ENCODE results near the gene SLC22A23. TPM values are rescaled to one million over a fixed set of nuclear protein-coding genes. Genes with fewer than 3 reads are reported as not detected.

SLC22A23 gene
- total RNA-seq, 3 donors from 2014 or later = 61.5 to 160 (median 74.7) TPM

- Histone ChIP-seq H3K9me3 (no peaks in the 10 kb centered on the region), H3K4me1 (ENCODE audit: low read depth) (no peaks in the 10 kb centered on the region), H3K4me3 (no peak overlapping the region), H3K36me3 (ENCODE audit: low read depth) (no peaks in the 10 kb centered on the region)
- no peak for TF ChIP-seq CTCF (IDR thresholded peaks at IDR 0.05)
- DNase-seq (no peak), ATAC-seq (no peak)
- intact Hi-C loops (cut with DNase I, micrococcal nuclease) = no loop called here
These were observed 33.8 kb upstream of the SLC22A23 start for GRCh38 chr6:3490625-3490980.

- Histone ChIP-seq H3K4me3 (no peak overlapping the region), H3K9me3 (no peaks in the 10 kb centered on the region), H3K36me3 (ENCODE audit: low read depth) (no peaks in the 10 kb centered on the region), H3K4me1 (ENCODE audit: low read depth) (no peaks in the 10 kb centered on the region)
- ATAC-seq (no peak), DNase-seq (no peak)
- TF ChIP-seq CTCF (IDR thresholded peaks at IDR 0.05) = no peak
- intact Hi-C loops (cut with DNase I, micrococcal nuclease) = no loop called here
These were observed 33.2 kb upstream of the SLC22A23 start for GRCh38 chr6:3489961-3490624.

- TF ChIP-seq CTCF (IDR thresholded peaks at IDR 0.05) = no peak
- DNase-seq = no peak
- no peak for ATAC-seq
These were observed 32.3 kb upstream of the SLC22A23 start for GRCh38 chr6:3489027-3489757.

GRCh38 chr6:3484946-3485345, 28.1 kb upstream of the SLC22A23 start:
- intact Hi-C loops (cut with DNase I, micrococcal nuclease) = no loop called here
- H3K4me3 ChIP-seq = no peak overlapping the region
- DNase-seq (no peak), ATAC-seq (no peak)
- no peaks in the 10 kb centered on the region for H3K4me1 ChIP-seq (ENCODE audit: low read depth)
- no peak for TF ChIP-seq CTCF (IDR thresholded peaks at IDR 0.05)
- no peaks in the 10 kb centered on the region for H3K36me3 ChIP-seq (ENCODE audit: low read depth)
- peaks cover 3% of the 10 kb centered on the region for H3K9me3 ChIP-seq

More at GRCh38 chr6:3489027-3489757, 32.3 kb upstream of the SLC22A23 start:
- Histone ChIP-seq H3K4me1 (ENCODE audit: low read depth) (no peaks in the 10 kb centered on the region), H3K36me3 (ENCODE audit: low read depth) (no peaks in the 10 kb centered on the region), H3K9me3 (no peaks in the 10 kb centered on the region), H3K4me3 (no peak overlapping the region)
- intact Hi-C loops (cut with DNase I, micrococcal nuclease) = no loop called here

- Histone ChIP-seq H3K9me3 (peaks cover 4% of the 10 kb centered on the region), H3K36me3 (ENCODE audit: low read depth) (no peaks in the 10 kb centered on the region), H3K4me3 (no peak overlapping the region), H3K4me1 (ENCODE audit: low read depth) (no peaks in the 10 kb centered on the region)
- DNase-seq (no peak), ATAC-seq (no peak)
- TF ChIP-seq CTCF (IDR thresholded peaks at IDR 0.05) = no peak
- intact Hi-C loops (cut with DNase I, micrococcal nuclease) = no loop called here
These were observed 27.3 kb upstream of the SLC22A23 start for GRCh38 chr6:3484192-3484591.

Measured in mucosa of descending colon (tissue), 3 donors.